ENCODE measurements around the gene PASK.

PASK gene

DNA sequence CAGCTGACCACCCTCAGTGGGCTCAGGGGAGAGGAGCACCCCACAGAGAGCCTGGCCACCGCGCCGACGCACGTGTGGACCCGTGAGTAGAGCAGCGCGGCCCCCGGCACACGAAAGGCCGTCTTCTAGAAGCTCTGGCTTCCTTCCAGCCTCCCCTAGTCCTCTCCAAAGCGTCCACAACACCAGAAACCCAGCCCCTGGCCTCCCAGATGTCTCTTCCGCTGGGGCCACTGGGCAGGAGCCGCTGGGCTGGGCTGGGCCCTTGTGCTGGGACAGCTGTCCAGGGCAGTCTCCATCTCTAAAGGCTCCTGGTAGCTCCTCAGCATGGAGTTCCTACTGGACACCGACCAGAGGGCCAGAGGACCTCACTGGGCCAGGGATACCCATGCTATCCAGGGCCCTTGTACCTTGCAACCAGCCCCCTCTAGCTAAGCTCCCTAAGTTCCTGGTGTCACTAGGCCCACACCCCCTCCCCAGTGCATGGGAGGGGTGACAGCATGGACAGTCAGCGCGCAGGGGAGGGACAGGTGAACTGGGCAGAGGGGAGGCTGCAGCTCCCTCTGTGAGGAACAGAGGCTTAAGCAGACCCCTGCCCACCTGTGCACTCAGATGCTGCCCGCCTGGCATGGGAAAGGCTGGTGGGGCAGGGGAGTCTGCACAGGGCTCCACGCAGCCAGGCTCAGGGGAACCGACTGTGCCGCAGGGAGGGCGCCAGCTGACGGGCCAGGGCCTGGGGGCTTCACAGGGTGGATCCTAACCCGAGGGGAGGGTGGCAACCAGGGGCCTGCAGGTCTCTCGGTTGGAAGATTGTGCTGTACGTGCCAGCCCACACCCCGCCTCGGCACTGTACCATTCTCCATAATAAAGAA, 80.1 kb downstream of the PASK start:
- DNase-seq (ENCODE audit: insufficient read length, low spot score) (no peak), FAIRE-seq (no peak)

DNA sequence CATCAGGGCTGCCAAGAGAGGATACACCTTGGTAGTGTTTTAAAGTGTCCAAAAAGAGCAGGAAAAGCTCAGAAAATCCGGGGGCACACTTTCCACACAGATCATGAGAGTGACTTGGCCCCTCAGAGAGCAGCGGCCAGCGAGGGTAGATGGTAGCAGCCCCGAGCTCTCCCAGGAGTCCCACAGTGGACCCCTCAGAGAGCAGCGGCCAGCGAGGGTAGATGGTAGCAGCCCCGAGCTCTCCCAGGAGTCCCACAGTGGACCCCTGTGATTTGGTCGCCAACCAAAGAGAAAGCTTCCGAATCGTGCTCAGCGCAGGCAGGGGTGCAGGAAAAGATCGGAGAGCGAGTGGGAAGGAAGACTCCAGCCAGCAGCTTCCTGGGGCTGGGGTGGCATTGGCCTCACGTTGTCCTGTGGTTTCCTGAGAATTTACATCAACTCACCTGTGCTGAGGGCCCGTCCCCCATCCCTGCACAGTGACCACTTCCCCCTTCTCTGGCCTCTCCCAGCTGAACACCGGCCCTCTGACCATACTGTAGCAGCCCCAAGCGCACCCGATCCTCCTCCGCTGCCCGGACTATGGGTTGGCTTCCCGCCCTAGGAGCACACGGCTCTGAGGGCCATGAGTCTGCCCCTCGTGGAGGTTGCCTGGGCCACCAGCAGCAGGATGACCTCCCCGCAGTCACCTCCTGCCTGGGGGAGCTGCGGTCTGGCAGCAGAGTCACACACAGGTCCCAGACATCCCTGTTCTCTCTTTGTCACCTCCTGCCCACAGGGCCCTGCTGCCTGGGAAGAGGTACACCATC, 80.9 kb downstream of the PASK start:
- FAIRE-seq (no peak), DNase-seq (ENCODE audit: insufficient read length, low spot score) (no peak)

- no peak for FAIRE-seq
- no peak for DNase-seq (ENCODE audit: insufficient read length, low spot score)
Measured at GRCh38 chr2:241067501-241068135, 81.7 kb downstream of the PASK start.

DNA sequence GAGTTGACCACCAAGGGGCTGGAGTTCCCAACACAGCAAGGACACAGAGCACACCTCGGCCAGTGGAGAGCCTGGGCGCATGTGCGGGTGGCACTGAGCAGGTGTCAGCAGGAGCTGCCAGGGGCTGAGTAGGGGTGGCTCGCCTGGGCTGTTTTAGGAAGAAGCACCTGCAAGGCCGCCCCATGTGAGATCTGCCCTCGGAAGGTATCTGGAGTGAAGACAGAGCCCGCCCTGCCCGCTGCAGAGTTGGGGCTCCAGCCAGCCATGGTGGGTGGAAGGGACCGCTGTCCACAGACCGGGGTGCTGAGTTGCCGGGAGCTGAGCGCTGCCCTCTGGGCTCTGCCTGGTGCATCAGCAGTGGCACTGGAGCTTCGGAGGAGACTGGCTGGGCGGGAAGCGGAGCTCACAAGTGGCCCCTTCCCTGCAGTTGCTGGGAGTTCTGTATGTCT, 82.4 kb downstream of the PASK start:
- no peak for FAIRE-seq
- DNase-seq (ENCODE audit: insufficient read length, low spot score), result peak; percentile 36

DNA sequence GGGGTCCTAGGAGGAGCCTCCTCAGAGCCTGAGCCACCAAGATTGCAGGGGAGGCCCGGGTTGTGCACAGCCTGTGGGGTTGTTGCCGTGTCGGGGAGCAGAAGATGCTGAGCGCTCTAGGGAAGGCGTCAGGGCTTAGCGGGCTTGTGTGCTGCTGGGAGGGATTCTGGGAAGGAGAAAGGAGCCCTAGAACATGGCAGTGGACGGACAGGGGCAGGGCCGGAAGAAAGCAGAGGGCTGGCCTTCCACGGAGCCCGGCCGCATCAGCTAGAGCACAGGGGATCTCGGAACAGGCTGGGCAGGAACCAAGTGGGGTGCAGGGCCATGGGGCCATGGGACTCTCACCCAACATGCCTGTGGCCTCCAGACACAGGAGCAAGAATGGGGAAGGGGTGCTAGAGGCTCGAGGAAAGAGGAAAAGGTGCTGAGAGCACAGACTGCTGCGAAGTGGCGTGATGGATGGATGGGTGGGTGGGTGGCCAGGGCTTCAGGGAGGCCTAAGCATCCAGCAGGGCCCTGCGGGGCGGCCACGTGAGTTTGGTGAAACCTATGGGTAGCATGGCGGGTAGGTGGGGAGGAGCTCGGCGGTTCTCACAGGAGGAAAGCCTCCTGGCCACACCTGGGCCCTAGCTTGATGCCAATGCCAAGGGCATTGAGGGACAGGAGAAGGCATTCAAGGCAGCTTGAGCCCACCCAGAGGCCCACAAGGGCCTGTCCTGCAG, 82.9 kb downstream of the PASK start:
- FAIRE-seq (no peak), DNase-seq (ENCODE audit: insufficient read length, low spot score) (no peak)

GRCh38 chr2:241065355-241065803, 83.9 kb downstream of the PASK start:
- DNase-seq (ENCODE audit: insufficient read length, low spot score) (no peak), FAIRE-seq (no peak)

- no peak for DNase-seq (ENCODE audit: insufficient read length, low spot score)
- no peak for FAIRE-seq
Measured at GRCh38 chr2:241064802-241065354, 84.4 kb downstream of the PASK start.

GRCh38 chr2:241064008-241064801, 85.1 kb downstream of the PASK start:
- DNase-seq (ENCODE audit: insufficient read length, low spot score) (no peak), FAIRE-seq (no peak)

DNA sequence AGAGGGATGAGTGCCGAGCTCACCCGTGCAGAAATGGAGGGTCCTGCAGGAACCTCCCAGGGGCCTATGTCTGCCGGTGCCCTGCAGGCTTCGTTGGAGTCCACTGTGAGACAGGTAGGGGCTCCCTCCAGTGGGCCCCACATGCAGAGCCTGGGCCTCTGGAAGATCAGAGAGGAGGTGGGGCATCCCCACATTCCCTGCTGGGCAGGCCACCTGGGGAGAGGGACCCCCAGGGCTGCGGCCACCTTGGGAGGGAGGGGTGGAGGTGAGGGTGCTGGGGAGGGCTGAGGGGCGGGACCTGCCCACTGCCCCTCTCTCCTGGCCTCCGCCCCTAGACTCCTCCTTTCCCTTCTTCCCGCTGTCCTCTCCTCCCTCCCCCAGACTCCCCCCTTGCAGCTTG, 85.7 kb downstream of the PASK start:
- FAIRE-seq, result no peak
- DNase-seq (ENCODE audit: insufficient read length, low spot score), result no peak

- FAIRE-seq, result no peak
- no peak for DNase-seq (ENCODE audit: insufficient read length, low spot score)
Measured at GRCh38 chr2:241063093-241063551, 86.2 kb downstream of the PASK start.

- FAIRE-seq (no peak), DNase-seq (ENCODE audit: insufficient read length, low spot score) (no peak)
Measured at GRCh38 chr2:241062389-241063092, 86.7 kb downstream of the PASK start.

- no peak for FAIRE-seq
- no peak for DNase-seq (ENCODE audit: insufficient read length, low spot score)
Measured at GRCh38 chr2:241061275-241061674, 88.0 kb downstream of the PASK start.

All from HTR-8/SVneo (cell line).